Amygdala (tissue), 56 donors: Measurements from ENCODE around the gene SYNDIG1L.
"Not testable (repeated sequence)": the region's sequence is repeated elsewhere in the genome, so short reads cannot be mapped to it uniquely, and the experiment has no call there.

ENCODE experiments used
- DNase-seq, 56 donors: peaks; one replicate each; lab custom pipeline; 2025; lab: John Stamatoyannopoulos, UW

Gene SYNDIG1L

GRCh38 chr14:74426202-74426582, at the start of gene SYNDIG1L:
Gene SYNDIG1L (minus strand): TSS chr14:74426210. CDS start chr14:74409744, 16,466 bp downstream.
- no peak for DNase-seq

GRCh38 chr14:74475678-74476077, 49.7 kb upstream of the SYNDIG1L start:
- no peak for DNase-seq

GRCh38 chr14:74474376-74474775, 48.4 kb upstream of the SYNDIG1L start:
- DNase-seq: no peak

- DNase-seq: no peak
These were observed 46.6 kb upstream of the SYNDIG1L start for GRCh38 chr14:74472601-74473000.

GRCh38 chr14:74469548-74470518, 43.8 kb upstream of the SYNDIG1L start:
- no peak for DNase-seq

- no peak for DNase-seq
These were observed 42.5 kb upstream of the SYNDIG1L start for GRCh38 chr14:74468513-74468912.

- DNase-seq: no peak
These were observed 39.3 kb upstream of the SYNDIG1L start for GRCh38 chr14:74465335-74465734.

- DNase-seq: no peak
These were observed 38.8 kb upstream of the SYNDIG1L start for GRCh38 chr14:74464785-74465184.

- no peak for DNase-seq
These were observed 37.7 kb upstream of the SYNDIG1L start for GRCh38 chr14:74463697-74464096.

GRCh38 chr14:74462993-74463392, 37.0 kb upstream of the SYNDIG1L start:
- no peak for DNase-seq

- DNase-seq: no peak
These were observed 34.0 kb upstream of the SYNDIG1L start for GRCh38 chr14:74459976-74460375.

- peak in 1 of 56 donors; percentile 5 for DNase-seq
These were observed 33.4 kb upstream of the SYNDIG1L start for GRCh38 chr14:74459289-74459946.

- no peak for DNase-seq
These were observed 31.5 kb upstream of the SYNDIG1L start for GRCh38 chr14:74457565-74457895.

GRCh38 chr14:74456684-74457564, 30.9 kb upstream of the SYNDIG1L start:
- DNase-seq: no peak

- not testable (repeated sequence) for DNase-seq
These were observed 28.4 kb upstream of the SYNDIG1L start for GRCh38 chr14:74454397-74454796.

GRCh38 chr14:74444866-74445265, 18.9 kb upstream of the SYNDIG1L start:
- no peak for DNase-seq

- no peak for DNase-seq
These were observed 16.7 kb upstream of the SYNDIG1L start for GRCh38 chr14:74442757-74443156.

- no peak for DNase-seq
These were observed 15.1 kb upstream of the SYNDIG1L start for GRCh38 chr14:74441113-74441512.

GRCh38 chr14:74438351-74438915, 12.4 kb upstream of the SYNDIG1L start:
- DNase-seq: no peak

- DNase-seq: no peak
These were observed 11.6 kb upstream of the SYNDIG1L start for GRCh38 chr14:74437496-74438053.
